Hepatocyte (in vitro differentiated cells): ENCODE data around the gene SLC6A7. TPM values are rescaled to one million over a fixed set of nuclear protein-coding genes. Genes with fewer than 3 reads are reported as not detected.

Experiments
- DNase-seq: peaks from one replicate; pipeline ENCODE4 v3.0.0-alpha.2; 2016; ENCODE audit warnings: low spot score
- H2AFZ ChIP-seq: fragments of 200-600 bp; sonication (generic); 2 replicates; pipeline ENCODE4 v1.6.0; 2016; ENCODE audit warnings: antibody characterized with exemption, mild to moderate bottlenecking
- H3K27ac ChIP-seq: fragments of 200-600 bp; sonication (generic); 2 replicates; pipeline ENCODE4 v1.5.1; 2016; ENCODE audit warnings: mild to moderate bottlenecking
- H3K27me3 ChIP-seq: fragments of 200-600 bp; sonication (generic); 2 replicates; pipeline ENCODE4 v1.6.1; 2016
- H3K36me3 ChIP-seq: fragments of 200-600 bp; sonication (generic); replicated peaks from 2 replicates; pipeline ENCODE4 v1.5.1; 2016; ENCODE audit warnings: low read depth; ENCODE audit not compliant: insufficient read depth
- H3K4me1 ChIP-seq: fragments of 200-600 bp; sonication (generic); 2 replicates; pipeline ENCODE4 v1.5.1; 2016; ENCODE audit warnings: mild to moderate bottlenecking, moderate library complexity; ENCODE audit not compliant: insufficient read depth
- H3K4me2 ChIP-seq: fragments of 200-600 bp; sonication (generic); 2 replicates; pipeline ENCODE4 v1.6.0; 2016
- H3K4me3 ChIP-seq: fragments of 200-600 bp; sonication (generic); 2 replicates; pipeline ENCODE4 v1.5.1; 2016; ENCODE audit warnings: mild to moderate bottlenecking
- H3K79me2 ChIP-seq: fragments of 200-600 bp; sonication (generic); 2 replicates; pipeline ENCODE4 v1.6.0; 2017; ENCODE audit warnings: mild to moderate bottlenecking
- H3K9me2 ChIP-seq: fragments of 200-600 bp; sonication (generic); replicated peaks from 2 replicates; pipeline ENCODE4 v1.6.0; 2017; ENCODE audit warnings: mild to moderate bottlenecking; ENCODE audit not compliant: insufficient read depth
- H3K9me3 ChIP-seq: fragments of 200-600 bp; sonication (generic); 2 replicates; pipeline ENCODE4 v1.5.1; 2016; ENCODE audit warnings: low read depth, mild to moderate bottlenecking
- H4K20me1 ChIP-seq: fragments of 200-600 bp; sonication (generic); 2 replicates; pipeline ENCODE4 v1.6.0; 2016; ENCODE audit warnings: mild to moderate bottlenecking; ENCODE audit not compliant: insufficient read depth, poor library complexity, severe bottlenecking
- EZH2 ChIP-seq: fragments of 200-600 bp; sonication (generic); IDR thresholded peaks from 2 replicates; pipeline ENCODE4 v1.6.1; 2016; ENCODE audit warnings: antibody characterized with exemption, mild to moderate bottlenecking, borderline replicate concordance
- EZH2phosphoT487 ChIP-seq: fragments of 200-600 bp; sonication (generic); IDR thresholded peaks from one replicate; pipeline ENCODE4 v1.6.1; 2018; ENCODE audit warnings: antibody characterized with exemption, mild to moderate bottlenecking, low read depth, moderate library complexity; ENCODE audit not compliant: unreplicated experiment, severe bottlenecking
- WGBS: methylation state at CpG from one replicate; pipeline ENCODE4 v1.1.6; 2016; ENCODE audit warnings: low lambda C conversion rate; ENCODE audit errors: missing lambda C conversion rate; 5-methylcytosine and 5-hydroxymethylcytosine counted together
- polyA plus RNA-seq: library from polyadenylated mRNA; unstranded; fragments of >200 nt; fragmentation: Nextera tagmentation; extraction: Ambion mirVana; gene quantifications from 2 replicates; pipeline ENCODE4 v1.2.1, GENCODE V29; 2016
- total RNA-seq: library from RNA; depleted of rRNA; stranded (reverse); fragments of >200 nt; gene quantifications from 2 replicates; pipeline ENCODE4 v1.2.3, GENCODE V29; 2014
- TF ChIP-seq, protein P1 (sequence below): fragments of 200-600 bp; sonication (generic); IDR thresholded peaks from 2 replicates; pipeline ENCODE4 v1.5.1; 2016; ENCODE audit warnings: antibody characterized with exemption, mild to moderate bottlenecking; ENCODE audit not compliant: poor library complexity

Gene SLC6A7
- total and polyA plus RNA-seq, 2 experiments from 2014 or later: 0.39 to 1.1 TPM

DNA sequence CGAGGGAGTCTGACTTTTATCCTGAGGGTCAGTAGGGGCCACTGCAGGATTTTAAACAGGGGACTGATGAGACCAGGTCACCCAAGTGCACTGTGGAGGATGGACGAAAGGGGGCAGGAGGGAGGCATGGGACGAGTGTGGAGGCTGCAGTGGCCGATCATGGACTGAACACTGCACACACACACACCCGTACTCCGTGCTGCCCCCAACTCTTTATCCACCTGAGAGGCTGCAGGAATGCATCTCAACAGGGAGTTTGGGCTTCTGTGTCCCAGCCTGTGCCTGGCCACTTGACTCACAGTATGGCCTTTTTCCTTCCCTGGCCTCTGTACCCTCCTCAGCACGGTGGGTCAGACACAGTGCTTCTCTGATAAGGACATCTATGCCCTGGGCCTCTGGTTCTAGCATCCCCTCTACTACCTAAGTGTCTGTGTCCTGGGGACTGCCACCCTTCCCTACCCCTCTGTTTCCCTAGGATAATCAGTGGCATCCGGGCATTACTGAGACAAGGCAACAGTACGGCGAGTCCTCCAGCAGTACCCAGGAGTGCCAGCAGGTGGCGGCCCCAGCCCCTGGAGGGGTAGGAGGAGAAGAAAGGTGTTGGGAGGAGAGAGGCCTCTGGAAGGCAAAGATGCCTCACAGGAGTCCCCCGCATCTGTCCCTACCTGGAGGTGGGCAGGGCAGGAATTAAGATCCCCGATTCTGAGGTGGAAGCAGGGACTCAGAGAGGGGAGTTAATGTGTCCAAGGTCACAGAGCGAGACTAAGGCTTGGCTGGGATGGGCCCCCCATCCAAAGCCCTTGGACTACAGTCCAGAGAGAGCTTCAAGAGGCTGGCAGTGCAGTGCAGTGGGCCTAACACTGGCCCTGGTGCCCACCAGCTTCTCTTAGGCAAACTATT lies 28.4 kb upstream of the SLC6A7 start:
- Histone ChIP-seq H3K4me3 (no peak overlapping the region), H3K9me2 (no peaks in the 10 kb centered on the region), H3K27ac (peak overlapping the region; percentile 97), H3K79me2 (no peaks in the 10 kb centered on the region), H3K4me2 (peak overlapping the region; percentile 68), H3K9me3 (no peaks in the 10 kb centered on the region), H3K4me1 (peaks cover 67% of the 10 kb centered on the region), H4K20me1 (no peaks in the 10 kb centered on the region), H3K36me3 (no peaks in the 10 kb centered on the region), H3K27me3 (peaks cover 5% of the 10 kb centered on the region), H2AFZ (no peak overlapping the region)
- TF ChIP-seq EZH2phosphoT487 (no peak), EZH2 (no peak)
- TF ChIP-seq, protein P1, sequence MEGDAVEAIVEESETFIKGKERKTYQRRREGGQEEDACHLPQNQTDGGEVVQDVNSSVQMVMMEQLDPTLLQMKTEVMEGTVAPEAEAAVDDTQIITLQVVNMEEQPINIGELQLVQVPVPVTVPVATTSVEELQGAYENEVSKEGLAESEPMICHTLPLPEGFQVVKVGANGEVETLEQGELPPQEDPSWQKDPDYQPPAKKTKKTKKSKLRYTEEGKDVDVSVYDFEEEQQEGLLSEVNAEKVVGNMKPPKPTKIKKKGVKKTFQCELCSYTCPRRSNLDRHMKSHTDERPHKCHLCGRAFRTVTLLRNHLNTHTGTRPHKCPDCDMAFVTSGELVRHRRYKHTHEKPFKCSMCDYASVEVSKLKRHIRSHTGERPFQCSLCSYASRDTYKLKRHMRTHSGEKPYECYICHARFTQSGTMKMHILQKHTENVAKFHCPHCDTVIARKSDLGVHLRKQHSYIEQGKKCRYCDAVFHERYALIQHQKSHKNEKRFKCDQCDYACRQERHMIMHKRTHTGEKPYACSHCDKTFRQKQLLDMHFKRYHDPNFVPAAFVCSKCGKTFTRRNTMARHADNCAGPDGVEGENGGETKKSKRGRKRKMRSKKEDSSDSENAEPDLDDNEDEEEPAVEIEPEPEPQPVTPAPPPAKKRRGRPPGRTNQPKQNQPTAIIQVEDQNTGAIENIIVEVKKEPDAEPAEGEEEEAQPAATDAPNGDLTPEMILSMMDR: peak; percentile 89
- 33% methylated on average over 14 of the region's 14 CpGs for WGBS
- DNase-seq: peak; percentile 90

DNA sequence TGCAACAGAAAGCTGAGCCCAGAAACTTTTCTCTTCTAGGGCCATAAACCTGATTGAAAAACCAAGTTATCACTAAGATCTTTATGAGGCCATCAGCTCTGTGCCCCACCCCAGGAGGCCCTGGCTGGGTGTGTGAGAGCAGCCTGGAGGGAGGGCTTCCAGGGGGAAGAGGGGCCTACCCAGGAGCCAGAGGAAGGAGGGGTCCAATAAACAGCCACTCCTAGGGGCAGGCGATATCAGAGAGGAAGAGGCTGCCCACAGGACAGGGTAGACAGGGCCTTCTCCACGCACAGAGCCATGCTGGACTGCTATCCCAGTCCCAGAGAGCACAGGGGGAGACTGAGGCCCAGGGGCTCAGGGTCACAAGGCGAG lies 27.7 kb upstream of the SLC6A7 start:
- Histone ChIP-seq H3K9me2 (no peaks in the 10 kb centered on the region), H3K4me1 (peaks cover 67% of the 10 kb centered on the region), H2AFZ (no peak overlapping the region), H3K27ac (peak overlapping the region; percentile 97), H3K4me3 (no peak overlapping the region), H4K20me1 (no peaks in the 10 kb centered on the region), H3K27me3 (peaks cover 5% of the 10 kb centered on the region), H3K4me2 (peak overlapping the region; percentile 68), H3K9me3 (no peaks in the 10 kb centered on the region), H3K36me3 (no peaks in the 10 kb centered on the region), H3K79me2 (no peaks in the 10 kb centered on the region)
- 56% methylated on average over 3 of the region's 3 CpGs for WGBS
- TF ChIP-seq EZH2phosphoT487: no peak
- no peak for TF ChIP-seq EZH2
- TF ChIP-seq, protein P1: no peak
- peak; percentile 74 for DNase-seq

DNA sequence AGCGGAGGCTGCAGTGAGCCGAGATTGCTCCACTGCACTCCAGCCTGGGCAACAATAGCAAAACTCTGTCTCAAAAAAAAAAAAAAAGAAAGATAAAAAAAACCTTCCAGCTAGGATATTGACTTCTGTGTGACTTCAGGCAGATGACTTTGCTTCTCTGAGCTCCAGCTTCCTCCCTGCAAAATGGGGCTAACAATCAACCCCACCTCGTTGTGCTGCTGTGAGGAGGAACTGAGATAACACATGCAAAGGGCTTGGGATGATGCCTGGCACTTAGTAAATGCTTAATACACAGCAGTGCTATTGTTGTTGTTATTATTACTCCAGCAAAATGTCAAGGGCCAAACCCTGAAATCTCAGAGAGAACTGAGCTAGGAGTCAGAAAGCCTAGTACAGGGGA lies 26.8 kb upstream of the SLC6A7 start:
- Histone ChIP-seq H4K20me1 (no peaks in the 10 kb centered on the region), H3K9me3 (no peaks in the 10 kb centered on the region), H3K9me2 (no peaks in the 10 kb centered on the region), H2AFZ (no peak overlapping the region), H3K4me3 (no peak overlapping the region), H3K79me2 (peaks cover under 1% of the 10 kb centered on the region), H3K4me2 (no peak overlapping the region), H3K36me3 (no peaks in the 10 kb centered on the region), H3K27ac (peak overlapping the region; percentile 97), H3K27me3 (peaks cover 5% of the 10 kb centered on the region), H3K4me1 (peaks cover 61% of the 10 kb centered on the region)
- WGBS: 82% methylated on average over 3 of the region's 3 CpGs
- no peak for TF ChIP-seq EZH2phosphoT487
- no peak for TF ChIP-seq EZH2
- TF ChIP-seq, protein P1: no peak
- DNase-seq: no peak
